Osteocyte (in vitro differentiated cells): ENCODE data around the gene TMEM62. TPM values are rescaled to one million over a fixed set of nuclear protein-coding genes. Genes with fewer than 3 reads are reported as not detected.

ENCODE experiments used
- DNase-seq: peaks from one replicate; pipeline ENCODE4 v3.0.0; 2021; ENCODE audit warnings: mixed read lengths; ENCODE audit not compliant: unreplicated experiment; ENCODE audit errors: extremely low spot score
- H3K27ac Mint-ChIP-seq: one replicate; pipeline ENCODE4 v1.8.0; 2021; ENCODE audit warnings: mild to moderate bottlenecking, mixed read lengths; ENCODE audit not compliant: unreplicated experiment
- H3K27me3 Mint-ChIP-seq: one replicate; pipeline ENCODE4 v1.8.0; 2021; ENCODE audit warnings: mixed read lengths; ENCODE audit not compliant: unreplicated experiment
- H3K36me3 Mint-ChIP-seq: one replicate; pipeline ENCODE4 v1.8.0; 2021; ENCODE audit warnings: mixed read lengths; ENCODE audit not compliant: unreplicated experiment
- H3K4me1 Mint-ChIP-seq: one replicate; pipeline ENCODE4 v1.8.0; 2021; ENCODE audit warnings: mixed read lengths; ENCODE audit not compliant: unreplicated experiment
- H3K4me3 Mint-ChIP-seq: one replicate; pipeline ENCODE4 v1.8.0; 2021; ENCODE audit warnings: mild to moderate bottlenecking, moderate library complexity, mixed read lengths; ENCODE audit not compliant: unreplicated experiment
- H3K9me3 Mint-ChIP-seq: one replicate; pipeline ENCODE4 v1.8.0; 2021; ENCODE audit warnings: mixed read lengths; ENCODE audit not compliant: unreplicated experiment
- total RNA-seq: library from RNA; stranded (reverse); gene quantifications from 2 replicates; pipeline ENCODE4 v1.2.1, GENCODE V29; 2021
- TF ChIP-seq, protein P1 (sequence below): fragments of 200-600 bp; sonication (generic); IDR thresholded peaks from 2 replicates; pipeline ENCODE4 v1.5.0; 2021; ENCODE audit warnings: antibody characterized with exemption, mild to moderate bottlenecking, moderate library complexity

TMEM62 gene
- total RNA-seq, 1 donor from 2014 or later = 11.7 TPM

GRCh38 chr15:43226436-43227305, 93.3 kb downstream of the TMEM62 start:
- Mint-ChIP-seq H3K27me3 (peaks cover 57% of the 10 kb centered on the region), H3K4me1 (peaks cover 3% of the 10 kb centered on the region), H3K4me3 (no peak overlapping the region), H3K36me3 (no peaks in the 10 kb centered on the region), H3K9me3 (no peaks in the 10 kb centered on the region), H3K27ac (no peak overlapping the region)
- no peak for DNase-seq
- TF ChIP-seq, protein P1, sequence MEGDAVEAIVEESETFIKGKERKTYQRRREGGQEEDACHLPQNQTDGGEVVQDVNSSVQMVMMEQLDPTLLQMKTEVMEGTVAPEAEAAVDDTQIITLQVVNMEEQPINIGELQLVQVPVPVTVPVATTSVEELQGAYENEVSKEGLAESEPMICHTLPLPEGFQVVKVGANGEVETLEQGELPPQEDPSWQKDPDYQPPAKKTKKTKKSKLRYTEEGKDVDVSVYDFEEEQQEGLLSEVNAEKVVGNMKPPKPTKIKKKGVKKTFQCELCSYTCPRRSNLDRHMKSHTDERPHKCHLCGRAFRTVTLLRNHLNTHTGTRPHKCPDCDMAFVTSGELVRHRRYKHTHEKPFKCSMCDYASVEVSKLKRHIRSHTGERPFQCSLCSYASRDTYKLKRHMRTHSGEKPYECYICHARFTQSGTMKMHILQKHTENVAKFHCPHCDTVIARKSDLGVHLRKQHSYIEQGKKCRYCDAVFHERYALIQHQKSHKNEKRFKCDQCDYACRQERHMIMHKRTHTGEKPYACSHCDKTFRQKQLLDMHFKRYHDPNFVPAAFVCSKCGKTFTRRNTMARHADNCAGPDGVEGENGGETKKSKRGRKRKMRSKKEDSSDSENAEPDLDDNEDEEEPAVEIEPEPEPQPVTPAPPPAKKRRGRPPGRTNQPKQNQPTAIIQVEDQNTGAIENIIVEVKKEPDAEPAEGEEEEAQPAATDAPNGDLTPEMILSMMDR = no peak

- Mint-ChIP-seq H3K4me1 (peaks cover 3% of the 10 kb centered on the region), H3K27ac (no peak overlapping the region), H3K9me3 (no peaks in the 10 kb centered on the region), H3K27me3 (peaks cover 51% of the 10 kb centered on the region), H3K4me3 (no peak overlapping the region), H3K36me3 (no peaks in the 10 kb centered on the region)
- TF ChIP-seq, protein P1 = no peak
- no peak for DNase-seq
Observed at GRCh38 chr15:43229977-43230376, 96.6 kb downstream of the TMEM62 start.

DNA sequence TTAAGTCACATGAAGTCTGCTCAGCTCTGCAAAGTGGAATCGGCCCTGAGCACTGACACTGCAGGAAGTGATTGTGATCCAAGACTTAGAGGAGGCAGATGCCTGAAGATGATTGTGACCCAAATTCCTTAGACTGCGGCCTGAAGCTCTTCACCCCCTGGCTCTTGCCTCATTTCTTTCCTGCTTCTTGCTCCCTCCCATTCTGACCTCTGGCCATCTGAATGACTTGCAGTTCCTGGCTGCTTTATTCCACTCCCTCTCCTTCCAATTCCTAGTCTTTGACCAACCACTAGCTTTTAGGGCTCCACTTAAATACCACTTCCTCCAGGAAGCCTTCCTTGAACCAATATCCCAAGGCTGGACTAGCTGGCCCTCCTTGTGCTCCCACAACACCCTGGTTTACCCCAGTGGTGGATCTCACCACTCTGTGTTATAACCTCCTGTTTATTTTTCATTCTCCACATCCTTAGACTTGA, 97.3 kb downstream of the TMEM62 start:
- Mint-ChIP-seq H3K27ac (no peak overlapping the region), H3K4me3 (no peak overlapping the region)
- no peak for DNase-seq

DNA sequence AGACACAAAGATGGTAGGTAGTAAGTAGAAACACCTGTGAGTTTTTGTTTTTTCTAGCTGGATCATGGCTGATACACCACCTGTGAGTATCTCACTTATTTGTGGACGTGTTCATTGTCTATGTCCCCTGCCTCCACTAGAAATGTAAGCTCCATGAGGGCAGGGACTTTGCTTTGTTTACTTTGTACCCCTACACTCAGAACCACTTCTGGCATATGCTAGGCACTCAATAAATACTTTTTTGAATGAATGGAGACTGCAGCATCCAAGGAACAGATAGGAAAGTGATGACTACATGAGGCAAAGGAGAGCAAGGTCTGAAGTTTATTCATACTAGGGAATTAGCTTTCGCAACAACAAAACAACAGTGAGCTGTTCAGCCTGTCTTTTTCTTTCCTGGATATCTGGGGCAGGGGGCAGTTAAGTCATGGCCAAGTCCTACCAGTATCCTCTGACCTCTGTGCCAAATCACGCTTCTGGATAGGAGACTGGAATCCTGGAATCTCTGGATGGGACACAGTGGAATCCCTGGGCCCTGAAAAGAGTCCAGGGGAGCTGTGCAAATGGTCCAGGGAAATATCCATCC, 99.0 kb downstream of the TMEM62 start:
- DNase-seq = no peak
- Mint-ChIP-seq H3K9me3 (no peaks in the 10 kb centered on the region), H3K27me3 (peaks cover 53% of the 10 kb centered on the region)

More for the DNA sequence above, 97.3 kb downstream of the TMEM62 start:
- H3K9me3 Mint-ChIP-seq = no peaks in the 10 kb centered on the region
- peaks cover 52% of the 10 kb centered on the region for H3K27me3 Mint-ChIP-seq
- H3K4me1 Mint-ChIP-seq = peaks cover 3% of the 10 kb centered on the region
- TF ChIP-seq, protein P1 = no peak
- H3K36me3 Mint-ChIP-seq = no peaks in the 10 kb centered on the region

More for the DNA sequence above, 99.0 kb downstream of the TMEM62 start:
- peaks cover 3% of the 10 kb centered on the region for H3K4me1 Mint-ChIP-seq
- H3K36me3 Mint-ChIP-seq = no peaks in the 10 kb centered on the region
- TF ChIP-seq, protein P1 = no peak
- H3K4me3 Mint-ChIP-seq = no peak overlapping the region
- no peak overlapping the region for H3K27ac Mint-ChIP-seq

Other genes starting within 250 kb of the TMEM62 start
- 23.6 and 25.0 TPM in 2 replicates for gene TTBK2, start 212.8 kb upstream of the TMEM62 start, total RNA-seq
- gene UBR1, start 27.5 kb upstream of the TMEM62 start, total RNA-seq = 31.4 and 34.1 TPM in 2 replicates
- gene CCNDBP1, start 51.8 kb downstream of the TMEM62 start, total RNA-seq = 39.4 and 39.6 TPM in 2 replicates
- not detected in 2 replicates for gene EPB42, start 87.4 kb downstream of the TMEM62 start, total RNA-seq
- gene TGM5, start 133.3 kb downstream of the TMEM62 start, total RNA-seq = not detected in 2 replicates
- gene TGM7, start 168.7 kb downstream of the TMEM62 start, total RNA-seq = not detected in 2 replicates
- gene LCMT2, start 197.0 kb downstream of the TMEM62 start, total RNA-seq = 8.7 and 8.8 TPM in 2 replicates
- 25.8 and 28.3 TPM in 2 replicates for gene ZSCAN29, start 237.5 kb downstream of the TMEM62 start, total RNA-seq
- 19.8 TPM in 2 replicates for gene TUBGCP4, start 237.5 kb downstream of the TMEM62 start, total RNA-seq